ENCODE results near the gene GABRP. TPM values are rescaled to one million over a fixed set of nuclear protein-coding genes. Genes with fewer than 3 reads are reported as not detected.
A peak's percentile ranks its signal among the peaks of the same experiment; 100 is the strongest.

Gene GABRP
- total RNA-seq, 2 donors from 2014 or later = not detected

- Histone ChIP-seq H3K27ac (no peak overlapping the region), H3K27me3 (replicated peaks; ENCODE audit: insufficient read depth) (no peaks in the 10 kb centered on the region), H3K4me3 (no peak overlapping the region), H3K4me1 (ENCODE audit: control insufficient read depth in 1 of 2, low read depth in 2 of 2) (no peaks in the 10 kb centered on the region), H3K9me3 (peaks cover 5% of the 10 kb centered on the region), H3K36me3 (no peaks in the 10 kb centered on the region)
- ATAC-seq (ENCODE audit: insufficient number of reproducible peaks, low FRiP score, low read depth) = no peak
- no peak for TF ChIP-seq CTCF (IDR thresholded peaks at IDR 0.05)
- no peak for DNase-seq (ENCODE audit: low spot score)
Observed at GRCh38 chr5:170857066-170857465, 73.5 kb downstream of the GABRP start.

- peaks cover 5% of the 10 kb centered on the region for H3K9me3 ChIP-seq
- no peak overlapping the region for H3K4me3 ChIP-seq
- H3K4me1 ChIP-seq (ENCODE audit: control insufficient read depth in 1 of 2, low read depth in 2 of 2) = no peaks in the 10 kb centered on the region
- TF ChIP-seq CTCF (IDR thresholded peaks at IDR 0.05) = no peak
- no peak for ATAC-seq (ENCODE audit: insufficient number of reproducible peaks, low FRiP score, low read depth)
- no peak for DNase-seq (ENCODE audit: low spot score)
- H3K27ac ChIP-seq = no peak overlapping the region
- no peaks in the 10 kb centered on the region for H3K27me3 ChIP-seq (replicated peaks; ENCODE audit: insufficient read depth)
- no peaks in the 10 kb centered on the region for H3K36me3 ChIP-seq
Observed at GRCh38 chr5:170860415-170860814, 76.9 kb downstream of the GABRP start.

- Histone ChIP-seq H3K27me3 (replicated peaks; ENCODE audit: insufficient read depth) (no peaks in the 10 kb centered on the region), H3K4me3 (peak overlapping the region; percentile 76), H3K9me3 (peaks cover 5% of the 10 kb centered on the region), H3K36me3 (no peaks in the 10 kb centered on the region), H3K27ac (no peak overlapping the region), H3K4me1 (ENCODE audit: control insufficient read depth in 1 of 2, low read depth in 2 of 2) (no peaks in the 10 kb centered on the region)
- ATAC-seq (ENCODE audit: insufficient number of reproducible peaks, low FRiP score, low read depth) (no peak), DNase-seq (ENCODE audit: low spot score) (no peak)
- no peak for TF ChIP-seq CTCF (IDR thresholded peaks at IDR 0.05)
Observed at GRCh38 chr5:170860818-170861666, 77.5 kb downstream of the GABRP start.

- Histone ChIP-seq H3K27me3 (replicated peaks; ENCODE audit: insufficient read depth) (no peaks in the 10 kb centered on the region), H3K27ac (no peak overlapping the region), H3K9me3 (peaks cover 5% of the 10 kb centered on the region), H3K4me1 (ENCODE audit: control insufficient read depth in 1 of 2, low read depth in 2 of 2) (no peaks in the 10 kb centered on the region), H3K36me3 (no peaks in the 10 kb centered on the region), H3K4me3 (peak overlapping the region; percentile 76)
- ATAC-seq (ENCODE audit: insufficient number of reproducible peaks, low FRiP score, low read depth) = peak; percentile 12
- DNase-seq (ENCODE audit: low spot score) = no peak
- TF ChIP-seq CTCF (IDR thresholded peaks at IDR 0.05) = no peak
Observed at GRCh38 chr5:170861667-170861916, 78.1 kb downstream of the GABRP start.

- Histone ChIP-seq H3K36me3 (no peaks in the 10 kb centered on the region), H3K4me1 (ENCODE audit: control insufficient read depth in 1 of 2, low read depth in 2 of 2) (no peaks in the 10 kb centered on the region), H3K27ac (no peak within 1 kb of the TSS), H3K27me3 (replicated peaks; ENCODE audit: insufficient read depth) (no peaks in the 10 kb centered on the region), H3K4me3 (peak within 1 kb of the TSS; percentile 76), H3K9me3 (peaks cover 5% of the 10 kb centered on the region)
- DNase-seq (ENCODE audit: low spot score) (no peak), ATAC-seq (ENCODE audit: insufficient number of reproducible peaks, low FRiP score, low read depth) (no peak)
- TF ChIP-seq CTCF (IDR thresholded peaks at IDR 0.05) = no peak
Observed at GRCh38 chr5:170861917-170862766, 78.6 kb downstream of the GABRP start, which contains the start of gene RANBP17. TSS of gene RANBP17 (plus strand) at chr5:170862018.
